ENCODE data around the gene MYEOV. TPM values are rescaled to one million over a fixed set of nuclear protein-coding genes. Genes with fewer than 3 reads are reported as not detected.
A peak's percentile ranks its signal among the peaks of the same experiment; 100 is the strongest.

Gene MYEOV
- total and polyA plus RNA-seq, 9 of the 15 experiments (the other 6 are each of a cell fraction or from before 2014, with no cell fraction given), result 10.2 to 133 (median 32.2) TPM

DNA sequence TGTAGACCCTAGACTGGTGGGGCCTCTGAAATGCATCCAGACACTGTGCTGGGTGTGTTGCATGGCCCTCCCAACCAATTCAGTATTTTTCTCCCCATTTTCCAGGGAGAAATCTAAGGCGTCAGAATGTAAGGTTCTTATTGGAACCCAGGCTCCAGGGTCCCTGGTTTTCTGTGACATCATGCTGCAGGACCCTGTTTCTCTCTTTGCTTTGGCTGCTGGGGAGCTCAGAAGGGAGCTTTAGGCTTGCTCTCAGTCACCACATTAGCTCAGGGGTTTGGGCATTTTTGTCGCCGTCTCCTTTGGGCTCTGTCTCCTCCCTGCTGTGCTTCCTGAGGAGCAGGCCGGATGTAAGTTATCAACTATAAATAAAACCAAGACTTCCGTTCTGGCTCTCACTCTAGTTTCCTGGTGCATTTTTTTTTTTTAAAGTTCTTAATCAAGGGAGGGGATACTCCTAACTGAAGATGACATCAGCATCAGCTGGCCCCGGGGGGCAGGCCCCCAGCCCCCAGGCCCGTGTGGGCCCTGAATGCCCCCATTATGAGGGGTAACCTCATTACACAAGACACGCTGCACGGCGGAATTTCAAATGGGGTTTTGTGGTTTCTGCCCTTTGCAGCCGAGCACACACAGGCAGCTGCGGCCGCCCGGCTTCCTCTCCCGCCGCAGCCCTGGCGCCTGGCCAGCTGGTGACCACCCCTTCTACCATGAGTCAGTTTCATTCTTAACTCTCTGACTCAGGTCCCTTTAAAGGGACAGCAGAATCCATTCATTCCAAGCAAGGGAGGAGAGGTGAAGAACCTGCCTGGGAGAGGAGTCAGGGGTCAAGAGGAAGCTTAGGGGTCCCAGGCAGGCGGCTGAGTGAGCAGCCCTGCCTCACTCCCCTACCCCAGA lies 3.2 kb downstream of the MYEOV start (continued):
- TF ChIP-seq, protein P1, sequence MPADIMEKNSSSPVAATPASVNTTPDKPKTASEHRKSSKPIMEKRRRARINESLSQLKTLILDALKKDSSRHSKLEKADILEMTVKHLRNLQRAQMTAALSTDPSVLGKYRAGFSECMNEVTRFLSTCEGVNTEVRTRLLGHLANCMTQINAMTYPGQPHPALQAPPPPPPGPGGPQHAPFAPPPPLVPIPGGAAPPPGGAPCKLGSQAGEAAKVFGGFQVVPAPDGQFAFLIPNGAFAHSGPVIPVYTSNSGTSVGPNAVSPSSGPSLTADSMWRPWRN (IDR thresholded peaks at IDR 0.05; ENCODE audit: low read depth), result peak; percentile 91
- TF ChIP-seq ZNF133 (CRISPR knock-in tag; IDR thresholded peaks at IDR 0.05) (no peak), HLTF (IDR thresholded peaks at IDR 0.05) (no peak), RNF2 (IDR thresholded peaks at IDR 0.05) (peak; percentile 86), NCOA1 (IDR thresholded peaks at IDR 0.05; ENCODE audit: low read depth) (peak; percentile 42; the same call in 1 of the 2 replicates), TCF7 (IDR thresholded peaks at IDR 0.05; ENCODE audit: borderline replicate concordance) (0 out of 2 replicates have a peak, but pooled peaks have one; percentile 25), BHLHE40 (IDR thresholded peaks at IDR 0.05; ENCODE audit: low read length) (peak; percentile 87), MYC (IDR thresholded peaks at IDR 0.05; ENCODE audit: low read depth, low read length) (peak; percentile 67), MYC (CRISPR knock-in tag; IDR thresholded peaks at IDR 0.05; ENCODE audit: borderline replicate concordance, low read depth) (0 out of 2 replicates have a peak, but pooled peaks have one; percentile 5), MEF2A (IDR thresholded peaks at IDR 0.05; ENCODE audit: control insufficient read depth, low read depth, low read length) (peak; percentile 92), BACH1 (tag; IDR thresholded peaks at IDR 0.05) (0 out of 2 replicates have a peak, but pooled peaks have one; percentile 58), TAF1 (IDR thresholded peaks at IDR 0.05; ENCODE audit: control insufficient read depth, extremely low read depth, insufficient read depth, low read length, severe bottlenecking) (peak; percentile 39)
- TF ChIP-seq, protein P2, sequence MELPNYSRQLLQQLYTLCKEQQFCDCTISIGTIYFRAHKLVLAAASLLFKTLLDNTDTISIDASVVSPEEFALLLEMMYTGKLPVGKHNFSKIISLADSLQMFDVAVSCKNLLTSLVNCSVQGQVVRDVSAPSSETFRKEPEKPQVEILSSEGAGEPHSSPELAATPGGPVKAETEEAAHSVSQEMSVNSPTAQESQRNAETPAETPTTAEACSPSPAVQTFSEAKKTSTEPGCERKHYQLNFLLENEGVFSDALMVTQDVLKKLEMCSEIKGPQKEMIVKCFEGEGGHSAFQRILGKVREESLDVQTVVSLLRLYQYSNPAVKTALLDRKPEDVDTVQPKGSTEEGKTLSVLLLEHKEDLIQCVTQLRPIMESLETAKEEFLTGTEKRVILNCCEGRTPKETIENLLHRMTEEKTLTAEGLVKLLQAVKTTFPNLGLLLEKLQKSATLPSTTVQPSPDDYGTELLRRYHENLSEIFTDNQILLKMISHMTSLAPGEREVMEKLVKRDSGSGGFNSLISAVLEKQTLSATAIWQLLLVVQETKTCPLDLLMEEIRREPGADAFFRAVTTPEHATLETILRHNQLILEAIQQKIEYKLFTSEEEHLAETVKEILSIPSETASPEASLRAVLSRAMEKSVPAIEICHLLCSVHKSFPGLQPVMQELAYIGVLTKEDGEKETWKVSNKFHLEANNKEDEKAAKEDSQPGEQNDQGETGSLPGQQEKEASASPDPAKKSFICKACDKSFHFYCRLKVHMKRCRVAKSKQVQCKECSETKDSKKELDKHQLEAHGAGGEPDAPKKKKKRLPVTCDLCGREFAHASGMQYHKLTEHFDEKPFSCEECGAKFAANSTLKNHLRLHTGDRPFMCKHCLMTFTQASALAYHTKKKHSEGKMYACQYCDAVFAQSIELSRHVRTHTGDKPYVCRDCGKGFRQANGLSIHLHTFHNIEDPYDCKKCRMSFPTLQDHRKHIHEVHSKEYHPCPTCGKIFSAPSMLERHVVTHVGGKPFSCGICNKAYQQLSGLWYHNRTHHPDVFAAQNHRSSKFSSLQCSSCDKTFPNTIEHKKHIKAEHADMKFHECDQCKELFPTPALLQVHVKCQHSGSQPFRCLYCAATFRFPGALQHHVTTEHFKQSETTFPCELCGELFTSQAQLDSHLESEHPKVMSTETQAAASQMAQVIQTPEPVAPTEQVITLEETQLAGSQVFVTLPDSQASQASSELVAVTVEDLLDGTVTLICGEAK (IDR thresholded peaks at IDR 0.05), result peak; percentile 53
- TF ChIP-seq, protein P2 (CRISPR knock-in tag; IDR thresholded peaks at IDR 0.05), result no peak

All from K562 (cell line).